Ishikawa (cell line): Measurements from ENCODE around the gene RPL7A.
A peak's percentile ranks its signal among the peaks of the same experiment; 100 is the strongest.

Experiments used
- CEBPB ChIP-seq: IDR thresholded peaks from 2 replicates; pipeline ENCODE4 v1.6.1; 2012
- CREB1 ChIP-seq: IDR thresholded peaks from 2 replicates; pipeline ENCODE4 v1.6.1; 2012; ENCODE audit warnings: low read depth
- EGR1 ChIP-seq: IDR thresholded peaks from 2 replicates; pipeline ENCODE4 v1.6.1; 2012
- EP300 ChIP-seq: IDR thresholded peaks from 2 replicates; pipeline ENCODE4 v1.6.1; 2012; ENCODE audit warnings: borderline replicate concordance
- FOXM1 ChIP-seq: IDR thresholded peaks from 2 replicates; pipeline ENCODE4 v1.6.1; 2012; ENCODE audit warnings: low read depth, borderline replicate concordance
- MAX ChIP-seq: IDR thresholded peaks from 2 replicates; pipeline ENCODE4 v1.6.1; 2012
- NFIC ChIP-seq: IDR thresholded peaks from 2 replicates; pipeline ENCODE4 v1.6.1; 2012
- RAD21 ChIP-seq: IDR thresholded peaks from 2 replicates; pipeline ENCODE4 v1.6.1; 2012; ENCODE audit warnings: low read depth
- TAF1 ChIP-seq: IDR thresholded peaks from 2 replicates; pipeline ENCODE4 v1.6.1; 2012; ENCODE audit warnings: low read depth, mild to moderate bottlenecking
- TCF12 ChIP-seq: IDR thresholded peaks from 2 replicates; pipeline ENCODE4 v1.6.1; 2012; ENCODE audit warnings: low read depth
- TEAD4 ChIP-seq: IDR thresholded peaks from 2 replicates; pipeline ENCODE4 v1.6.1; 2012
- USF1 ChIP-seq: IDR thresholded peaks from 2 replicates; pipeline ENCODE4 v1.6.1; 2012
- YY1 ChIP-seq: IDR thresholded peaks from 2 replicates; pipeline ENCODE4 v1.6.1; 2012; ENCODE audit warnings: low read depth
- ZBTB7A ChIP-seq: IDR thresholded peaks from 2 replicates; pipeline ENCODE4 v1.6.1; 2012; ENCODE audit warnings: low read depth
- TF ChIP-seq, protein P1 (sequence below): IDR thresholded peaks from 2 replicates; pipeline ENCODE4 v1.6.1; 2012; ENCODE audit warnings: low read depth, mild to moderate bottlenecking

Gene RPL7A

GRCh38 chr9:133372144-133372543 lies 24.1 kb downstream of the RPL7A start:
- TF ChIP-seq, protein P1, sequence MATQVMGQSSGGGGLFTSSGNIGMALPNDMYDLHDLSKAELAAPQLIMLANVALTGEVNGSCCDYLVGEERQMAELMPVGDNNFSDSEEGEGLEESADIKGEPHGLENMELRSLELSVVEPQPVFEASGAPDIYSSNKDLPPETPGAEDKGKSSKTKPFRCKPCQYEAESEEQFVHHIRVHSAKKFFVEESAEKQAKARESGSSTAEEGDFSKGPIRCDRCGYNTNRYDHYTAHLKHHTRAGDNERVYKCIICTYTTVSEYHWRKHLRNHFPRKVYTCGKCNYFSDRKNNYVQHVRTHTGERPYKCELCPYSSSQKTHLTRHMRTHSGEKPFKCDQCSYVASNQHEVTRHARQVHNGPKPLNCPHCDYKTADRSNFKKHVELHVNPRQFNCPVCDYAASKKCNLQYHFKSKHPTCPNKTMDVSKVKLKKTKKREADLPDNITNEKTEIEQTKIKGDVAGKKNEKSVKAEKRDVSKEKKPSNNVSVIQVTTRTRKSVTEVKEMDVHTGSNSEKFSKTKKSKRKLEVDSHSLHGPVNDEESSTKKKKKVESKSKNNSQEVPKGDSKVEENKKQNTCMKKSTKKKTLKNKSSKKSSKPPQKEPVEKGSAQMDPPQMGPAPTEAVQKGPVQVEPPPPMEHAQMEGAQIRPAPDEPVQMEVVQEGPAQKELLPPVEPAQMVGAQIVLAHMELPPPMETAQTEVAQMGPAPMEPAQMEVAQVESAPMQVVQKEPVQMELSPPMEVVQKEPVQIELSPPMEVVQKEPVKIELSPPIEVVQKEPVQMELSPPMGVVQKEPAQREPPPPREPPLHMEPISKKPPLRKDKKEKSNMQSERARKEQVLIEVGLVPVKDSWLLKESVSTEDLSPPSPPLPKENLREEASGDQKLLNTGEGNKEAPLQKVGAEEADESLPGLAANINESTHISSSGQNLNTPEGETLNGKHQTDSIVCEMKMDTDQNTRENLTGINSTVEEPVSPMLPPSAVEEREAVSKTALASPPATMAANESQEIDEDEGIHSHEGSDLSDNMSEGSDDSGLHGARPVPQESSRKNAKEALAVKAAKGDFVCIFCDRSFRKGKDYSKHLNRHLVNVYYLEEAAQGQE, result no peak
- TF ChIP-seq YY1, result no peak
- TF ChIP-seq NFIC, result no peak
- TF ChIP-seq EP300, result no peak
- TF ChIP-seq ZBTB7A, result no peak
- no peak for TF ChIP-seq FOXM1
- TF ChIP-seq CREB1, result no peak
- TF ChIP-seq EGR1, result no peak
- no peak for TF ChIP-seq RAD21
- TF ChIP-seq TAF1, result no peak
- no peak for TF ChIP-seq MAX
- no peak for TF ChIP-seq CEBPB
- no peak for TF ChIP-seq USF1

DNA sequence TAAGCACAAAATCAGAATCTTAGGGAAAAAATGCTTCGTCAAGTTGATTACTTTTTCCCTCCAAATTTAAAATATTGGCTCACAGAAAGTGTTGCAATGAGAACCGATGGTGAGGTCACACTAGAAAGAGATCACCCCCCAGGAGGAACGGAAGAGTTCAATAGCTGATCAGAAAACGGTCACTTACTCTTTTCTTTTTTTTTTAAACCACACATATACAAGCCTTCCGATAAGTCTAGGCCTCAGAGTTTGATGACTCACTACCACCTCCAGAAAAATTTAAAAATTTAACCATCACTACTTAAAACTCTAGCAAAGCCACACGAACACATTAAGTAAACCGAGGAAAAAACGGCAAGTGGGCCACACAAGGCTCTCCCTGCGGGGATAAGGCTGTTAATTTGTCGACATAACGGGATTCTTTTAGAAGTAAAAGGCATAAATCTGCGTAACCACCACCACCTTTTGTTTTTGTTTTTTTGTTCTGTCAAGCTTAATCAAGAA lies 26.6 kb downstream of the RPL7A start:
- TF ChIP-seq TCF12 (no peak), ZBTB7A (no peak), USF1 (no peak), MAX (no peak), RAD21 (no peak), EP300 (no peak), YY1 (no peak), CREB1 (no peak), TAF1 (no peak), EGR1 (no peak), NFIC (no peak), FOXM1 (no peak), CEBPB (no peak), TEAD4 (no peak)
- TF ChIP-seq, protein P1, result no peak

- TF ChIP-seq CREB1, result no peak
- no peak for TF ChIP-seq TAF1
- TF ChIP-seq RAD21, result no peak
- no peak for TF ChIP-seq TEAD4
- TF ChIP-seq ZBTB7A, result peak; percentile 88
These were observed 27.2 kb downstream of the RPL7A start for GRCh38 chr9:133375116-133375723.

- TF ChIP-seq USF1 (peak; percentile 10; the same call in 1 of the 2 replicates), NFIC (no peak), RAD21 (no peak), FOXM1 (no peak), MAX (peak; percentile 85), EP300 (0 out of 2 replicates have a peak, but pooled peaks have one; percentile 9), TAF1 (peak; percentile 80), ZBTB7A (peak; percentile 78; the same call in 1 of the 2 replicates)
These were observed 28.0 kb downstream of the RPL7A start, which contains the start of the genes STKLD1 and SURF4 for GRCh38 chr9:133375724-133376654. STKLD1 (plus strand) TSS chr9:133376366; CDS start chr9:133376474, 108 bp downstream. SURF4 (minus strand) TSS chr9:133376060; CDS start chr9:133375969, 91 bp downstream.
